H1 (cell line): ENCODE measurements around the gene FRMPD1.

Experiments used
- CBX8 ChIP-seq: fragments of 300-800, 300-1000 bp; sonication (generic); IDR thresholded peaks from 2 replicates; pipeline ENCODE4 v1.7.1; 2016; ENCODE audit warnings: low read depth, low read length, borderline replicate concordance
- NANOG ChIP-seq: IDR thresholded peaks from 2 replicates; pipeline ENCODE4 v1.6.1; 2011; ENCODE audit warnings: low read length, low read depth, mild to moderate bottlenecking, inconsistent platforms; ENCODE audit not compliant: insufficient read depth, poor library complexity, severe bottlenecking
- POLR2AphosphoS5 ChIP-seq: IDR thresholded peaks from 2 replicates; pipeline ENCODE4 v1.6.1; 2011; ENCODE audit warnings: low read depth, low read length
- RFX5 ChIP-seq: IDR thresholded peaks from 2 replicates; pipeline ENCODE4 v1.6.1; 2011; ENCODE audit warnings: low read depth, low read length, improper control_type of control experiment, borderline replicate concordance
- YY1 ChIP-seq: IDR thresholded peaks from 2 replicates; pipeline ENCODE4 v1.6.1; 2011; ENCODE audit warnings: low read depth, mild to moderate bottlenecking, low read length
- TF ChIP-seq, protein P1 (sequence below), 3 experiments: IDR thresholded peaks; 1 replicate in 2 of 3; 2 replicates in 1 of 3; pipeline versions ENCODE4 v1.5.1 to v1.6.1; 2011; ENCODE audit warnings: low read length in 3 of 3, mild to moderate bottlenecking in 3 of 3, inconsistent platforms in 2 of 3, low read depth in 1 of 3, moderate library complexity in 1 of 3; ENCODE audit not compliant: insufficient read depth in 1 of 3; ENCODE audit errors: control extremely low read depth in 1 of 3

DNA sequence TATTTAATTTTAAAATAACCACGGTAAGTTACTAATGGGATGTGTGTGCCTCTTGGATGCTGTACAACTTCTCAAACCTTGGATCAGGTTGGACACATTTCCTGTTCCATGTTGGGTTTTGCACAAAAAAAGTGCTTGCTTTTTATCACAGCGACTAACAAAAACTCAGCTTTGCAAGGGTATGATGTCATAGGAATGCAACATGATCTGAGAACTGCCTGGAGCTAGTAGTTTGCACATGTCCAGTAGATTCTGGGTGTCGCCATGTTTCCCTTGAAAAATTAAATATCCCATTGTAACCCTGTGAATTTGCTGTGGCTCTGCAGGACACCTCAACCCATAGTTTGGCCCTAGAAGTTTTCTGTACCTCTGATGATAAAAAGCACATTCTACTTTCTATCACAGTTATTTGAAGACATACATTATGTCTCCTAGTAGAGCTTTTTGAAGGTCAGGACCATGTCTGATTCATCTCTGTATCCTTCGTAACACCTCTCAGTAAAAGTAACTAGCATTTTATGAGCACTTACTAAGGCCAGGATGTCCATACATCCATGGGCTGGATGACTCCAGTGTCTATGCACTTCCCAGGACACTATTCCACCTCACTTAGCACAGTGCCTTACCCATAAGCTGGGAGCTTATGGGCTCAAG, 11.5 kb upstream of the FRMPD1 start:
- TF ChIP-seq RFX5 (no peak), CBX8 (no peak), NANOG (no peak), POLR2AphosphoS5 (no peak), YY1 (no peak)
- TF ChIP-seq, protein P1, sequence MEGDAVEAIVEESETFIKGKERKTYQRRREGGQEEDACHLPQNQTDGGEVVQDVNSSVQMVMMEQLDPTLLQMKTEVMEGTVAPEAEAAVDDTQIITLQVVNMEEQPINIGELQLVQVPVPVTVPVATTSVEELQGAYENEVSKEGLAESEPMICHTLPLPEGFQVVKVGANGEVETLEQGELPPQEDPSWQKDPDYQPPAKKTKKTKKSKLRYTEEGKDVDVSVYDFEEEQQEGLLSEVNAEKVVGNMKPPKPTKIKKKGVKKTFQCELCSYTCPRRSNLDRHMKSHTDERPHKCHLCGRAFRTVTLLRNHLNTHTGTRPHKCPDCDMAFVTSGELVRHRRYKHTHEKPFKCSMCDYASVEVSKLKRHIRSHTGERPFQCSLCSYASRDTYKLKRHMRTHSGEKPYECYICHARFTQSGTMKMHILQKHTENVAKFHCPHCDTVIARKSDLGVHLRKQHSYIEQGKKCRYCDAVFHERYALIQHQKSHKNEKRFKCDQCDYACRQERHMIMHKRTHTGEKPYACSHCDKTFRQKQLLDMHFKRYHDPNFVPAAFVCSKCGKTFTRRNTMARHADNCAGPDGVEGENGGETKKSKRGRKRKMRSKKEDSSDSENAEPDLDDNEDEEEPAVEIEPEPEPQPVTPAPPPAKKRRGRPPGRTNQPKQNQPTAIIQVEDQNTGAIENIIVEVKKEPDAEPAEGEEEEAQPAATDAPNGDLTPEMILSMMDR (IDR thresholded peaks at IDR 0.05; ENCODE audit: control extremely low read depth in 1 of 3, insufficient read depth in 1 of 3, low read depth in 1 of 3, low read length in 3 of 3) = no peak
